ENCODE results near the gene SLC22A23. TPM values are rescaled to one million over a fixed set of nuclear protein-coding genes. Genes with fewer than 3 reads are reported as not detected.

Gene SLC22A23
- total RNA-seq, 4 donors from 2014 or later = 26.6 to 42.6 (median 37.6) TPM

DNA sequence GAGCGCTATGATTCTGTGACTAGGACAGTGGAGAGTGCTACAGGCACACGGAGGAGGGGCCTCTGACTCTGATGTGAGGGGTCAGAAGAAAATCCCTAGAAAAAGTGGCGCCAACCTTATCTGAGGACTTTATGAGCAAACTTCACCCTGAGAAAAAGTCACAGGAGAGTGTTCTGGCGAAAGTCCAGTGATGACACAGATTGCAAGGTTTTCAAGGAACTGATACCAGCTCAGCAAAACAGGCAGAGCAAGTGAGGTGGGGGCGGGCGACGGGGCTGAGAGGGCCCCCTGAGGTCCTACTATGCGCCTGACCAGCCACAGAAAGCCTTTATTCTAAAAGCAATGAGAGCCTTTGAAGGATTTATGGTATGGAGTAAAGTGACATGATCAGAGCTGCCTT lies 73.3 kb downstream of the SLC22A23 start:
- Histone ChIP-seq H3K27ac (peak overlapping the region in 3 of 4 donors; percentile 65 to 87 (median 82)), H3K4me3 (no peak overlapping the region), H3K36me3 (no peaks in the 10 kb centered on the region), H3K9me3 (no peaks in the 10 kb centered on the region), H3K27me3 (no peaks in the 10 kb centered on the region), H3K4me1 (peaks cover 20 to 95% (median 28%) of the 10 kb centered on the region in 3 donors)
- no peak for DNase-seq
- TF ChIP-seq POLR2A (IDR thresholded peaks at IDR 0.05) = no peak
- TF ChIP-seq, protein P1, sequence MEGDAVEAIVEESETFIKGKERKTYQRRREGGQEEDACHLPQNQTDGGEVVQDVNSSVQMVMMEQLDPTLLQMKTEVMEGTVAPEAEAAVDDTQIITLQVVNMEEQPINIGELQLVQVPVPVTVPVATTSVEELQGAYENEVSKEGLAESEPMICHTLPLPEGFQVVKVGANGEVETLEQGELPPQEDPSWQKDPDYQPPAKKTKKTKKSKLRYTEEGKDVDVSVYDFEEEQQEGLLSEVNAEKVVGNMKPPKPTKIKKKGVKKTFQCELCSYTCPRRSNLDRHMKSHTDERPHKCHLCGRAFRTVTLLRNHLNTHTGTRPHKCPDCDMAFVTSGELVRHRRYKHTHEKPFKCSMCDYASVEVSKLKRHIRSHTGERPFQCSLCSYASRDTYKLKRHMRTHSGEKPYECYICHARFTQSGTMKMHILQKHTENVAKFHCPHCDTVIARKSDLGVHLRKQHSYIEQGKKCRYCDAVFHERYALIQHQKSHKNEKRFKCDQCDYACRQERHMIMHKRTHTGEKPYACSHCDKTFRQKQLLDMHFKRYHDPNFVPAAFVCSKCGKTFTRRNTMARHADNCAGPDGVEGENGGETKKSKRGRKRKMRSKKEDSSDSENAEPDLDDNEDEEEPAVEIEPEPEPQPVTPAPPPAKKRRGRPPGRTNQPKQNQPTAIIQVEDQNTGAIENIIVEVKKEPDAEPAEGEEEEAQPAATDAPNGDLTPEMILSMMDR (IDR thresholded peaks at IDR 0.05) = no peak
- intact Hi-C loops (cut with DNase I) = no loop called here
- WGBS, 2 donors = 45 to 54% methylated on average over 8 of the region's 8 CpGs

DNA sequence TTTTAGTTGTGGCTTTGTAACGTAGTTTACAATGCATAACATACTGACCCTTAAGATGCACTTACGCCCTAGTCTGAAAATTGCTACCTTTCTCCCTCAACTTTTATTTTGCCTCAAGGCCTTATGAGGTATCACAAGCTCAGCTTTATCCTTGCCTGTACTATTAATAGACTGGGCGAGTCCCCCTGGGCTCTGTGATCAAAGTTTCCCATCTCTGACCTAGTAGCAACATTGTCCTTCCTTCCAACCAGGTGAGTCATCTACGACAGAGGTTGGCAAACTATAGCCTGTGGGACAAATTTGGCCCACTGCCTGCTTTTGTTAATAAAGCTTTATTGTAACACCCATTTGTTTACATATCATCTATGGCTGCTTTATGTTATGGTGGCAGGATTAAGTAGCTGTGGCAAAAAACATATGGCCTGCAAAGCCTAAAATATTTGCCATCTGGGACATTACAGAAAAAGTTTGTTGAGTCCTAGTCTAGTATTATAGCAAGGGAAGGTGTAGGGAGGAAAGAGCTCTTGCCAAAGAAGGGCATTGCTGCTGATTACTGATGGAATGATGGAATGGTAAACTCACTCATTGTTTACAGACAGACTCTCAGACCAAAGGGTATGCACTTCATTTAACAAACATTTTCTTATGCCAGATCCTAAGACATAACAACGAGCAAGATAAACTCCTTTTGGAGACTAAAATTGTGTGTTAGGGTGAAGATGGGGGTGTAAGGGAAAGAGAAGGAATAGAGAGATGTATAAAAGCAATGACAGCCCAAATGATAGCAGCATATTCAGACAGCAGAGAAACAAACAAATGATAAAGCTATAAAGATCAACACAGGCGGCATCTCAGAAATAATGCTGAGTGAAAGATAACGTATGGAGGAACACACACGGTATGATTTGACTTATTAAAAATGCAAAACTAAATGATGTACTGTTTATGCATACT lies 74.2 kb downstream of the SLC22A23 start:
- peak overlapping the region in 3 of 4 donors; percentile 65 to 87 (median 82) for H3K27ac ChIP-seq
- intact Hi-C loops (cut with DNase I) = no loop called here
- DNase-seq = no peak
- peaks cover 20 to 97% (median 28%) of the 10 kb centered on the region in 3 donors for H3K4me1 ChIP-seq
- no peaks in the 10 kb centered on the region for H3K36me3 ChIP-seq
- WGBS, 2 donors = 68 to 73% methylated on average over 8 of the region's 8 CpGs
- H3K4me3 ChIP-seq = no peak overlapping the region
- no peak for TF ChIP-seq POLR2A (IDR thresholded peaks at IDR 0.05)
- TF ChIP-seq, protein P1 (IDR thresholded peaks at IDR 0.05) = no peak
- H3K9me3 ChIP-seq = no peaks in the 10 kb centered on the region
- H3K27me3 ChIP-seq = no peaks in the 10 kb centered on the region

DNA sequence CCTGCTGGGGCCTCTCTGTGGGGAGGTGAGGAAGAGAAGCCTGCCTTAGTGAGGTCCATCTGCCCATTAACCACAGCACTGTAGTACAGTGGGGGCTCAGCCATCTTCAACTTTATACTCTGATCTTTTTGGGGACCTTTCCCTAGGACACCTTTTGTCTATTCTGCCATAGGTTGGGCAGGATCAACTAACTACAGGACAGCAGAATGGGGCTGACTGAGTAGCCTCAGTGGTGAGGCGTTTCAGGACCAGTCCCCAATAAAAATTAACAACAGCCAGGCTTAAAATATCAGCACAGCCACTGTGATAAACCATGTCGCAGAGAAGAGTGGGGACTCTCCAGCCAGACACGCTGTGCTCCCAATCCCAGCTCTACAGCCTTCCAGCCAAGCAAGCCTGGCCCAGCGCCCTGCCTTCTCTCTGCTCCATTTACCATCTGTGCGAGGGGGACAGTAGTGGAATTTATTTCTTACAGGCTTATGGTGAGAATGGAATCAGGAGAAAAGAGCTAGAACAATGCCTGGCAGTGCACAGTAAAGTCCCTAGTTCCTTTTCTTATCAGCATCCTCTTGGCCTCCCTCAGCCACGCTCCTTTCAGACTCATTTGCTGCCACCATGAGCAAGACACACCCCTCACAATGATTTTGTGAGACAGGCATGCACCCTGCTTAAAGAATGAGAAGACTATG lies 75.5 kb downstream of the SLC22A23 start:
- 62 to 71% methylated on average over 5 to 6 of the region's 6 CpGs for WGBS, 2 donors
- Histone ChIP-seq H3K4me1 (peaks cover 21 to 90% (median 21%) of the 10 kb centered on the region in 3 donors), H3K4me3 (no peak overlapping the region), H3K9me3 (no peaks in the 10 kb centered on the region), H3K27me3 (no peaks in the 10 kb centered on the region), H3K27ac (peak overlapping the region; percentile 10 to 87 (median 54)), H3K36me3 (no peaks in the 10 kb centered on the region)
- no peak for DNase-seq
- TF ChIP-seq POLR2A (IDR thresholded peaks at IDR 0.05) = no peak
- TF ChIP-seq, protein P1 (IDR thresholded peaks at IDR 0.05) = no peak
- intact Hi-C loops (cut with DNase I) = no loop called here

DNA sequence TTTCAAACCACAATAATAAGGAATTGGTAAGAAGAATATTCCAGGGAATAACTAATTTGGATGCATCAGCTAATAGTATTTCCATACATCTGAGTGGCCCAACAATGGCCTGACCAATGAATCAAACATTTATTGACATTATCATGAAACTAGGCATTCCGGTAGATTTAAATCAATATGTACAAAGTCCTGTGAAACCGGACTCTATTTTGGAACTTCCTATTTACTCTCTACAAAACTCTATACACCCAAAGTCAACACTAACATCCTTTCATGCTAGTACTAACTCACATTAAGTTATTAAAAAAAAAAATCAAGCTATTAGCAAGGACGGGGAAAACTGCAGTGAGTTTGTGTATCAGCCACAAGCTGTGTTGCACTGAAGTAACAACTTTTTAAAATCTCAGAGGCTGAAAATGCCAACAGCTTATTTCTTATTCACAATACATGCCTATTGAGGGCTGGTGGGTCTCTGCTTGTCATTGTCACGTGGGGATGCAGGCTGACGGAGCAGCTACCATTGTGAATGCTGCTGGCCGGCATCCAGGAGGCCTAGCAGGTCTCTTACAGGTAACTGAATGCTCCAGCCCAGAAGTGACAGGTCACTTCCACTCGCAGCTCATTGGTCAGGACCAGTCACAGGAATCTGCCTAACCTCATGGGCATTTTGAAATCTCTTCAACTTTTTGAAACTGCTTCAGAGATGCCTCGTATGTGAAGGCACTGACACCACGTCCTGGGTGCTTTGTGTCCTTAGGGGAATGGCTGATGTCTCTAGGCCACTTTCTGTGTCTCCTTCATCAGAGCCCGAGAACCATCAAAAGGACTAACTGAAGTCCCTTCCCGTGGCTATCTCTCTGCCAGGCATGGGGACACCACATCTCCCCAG lies 76.3 kb downstream of the SLC22A23 start:
- intact Hi-C loops (cut with DNase I) = no loop called here
- Histone ChIP-seq H3K27ac (peak overlapping the region in 3 of 4 donors; percentile 10 to 87 (median 82)), H3K27me3 (no peaks in the 10 kb centered on the region), H3K9me3 (no peaks in the 10 kb centered on the region), H3K4me3 (no peak overlapping the region), H3K4me1 (peaks cover 13 to 82% (median 14%) of the 10 kb centered on the region in 3 donors), H3K36me3 (no peaks in the 10 kb centered on the region)
- 78 to 83% methylated on average over 9 to 10 of the region's 11 CpGs for WGBS, 2 donors
- DNase-seq = no peak
- no peak for TF ChIP-seq POLR2A (IDR thresholded peaks at IDR 0.05)
- TF ChIP-seq, protein P1 (IDR thresholded peaks at IDR 0.05) = no peak
